NCI-H524 (cell line): ENCODE results near the gene BASP1.
A peak's percentile ranks its signal among the peaks of the same experiment; 100 is the strongest.
"Not testable (repeated sequence)": the region's sequence is repeated elsewhere in the genome, so short reads cannot be mapped to it uniquely, and the experiment has no call there.

ENCODE experiments used
- DNase-seq, 2 experiments: peaks; one replicate each; lab custom pipeline; 2025; lab: John Stamatoyannopoulos, UW

The BASP1 gene

DNA sequence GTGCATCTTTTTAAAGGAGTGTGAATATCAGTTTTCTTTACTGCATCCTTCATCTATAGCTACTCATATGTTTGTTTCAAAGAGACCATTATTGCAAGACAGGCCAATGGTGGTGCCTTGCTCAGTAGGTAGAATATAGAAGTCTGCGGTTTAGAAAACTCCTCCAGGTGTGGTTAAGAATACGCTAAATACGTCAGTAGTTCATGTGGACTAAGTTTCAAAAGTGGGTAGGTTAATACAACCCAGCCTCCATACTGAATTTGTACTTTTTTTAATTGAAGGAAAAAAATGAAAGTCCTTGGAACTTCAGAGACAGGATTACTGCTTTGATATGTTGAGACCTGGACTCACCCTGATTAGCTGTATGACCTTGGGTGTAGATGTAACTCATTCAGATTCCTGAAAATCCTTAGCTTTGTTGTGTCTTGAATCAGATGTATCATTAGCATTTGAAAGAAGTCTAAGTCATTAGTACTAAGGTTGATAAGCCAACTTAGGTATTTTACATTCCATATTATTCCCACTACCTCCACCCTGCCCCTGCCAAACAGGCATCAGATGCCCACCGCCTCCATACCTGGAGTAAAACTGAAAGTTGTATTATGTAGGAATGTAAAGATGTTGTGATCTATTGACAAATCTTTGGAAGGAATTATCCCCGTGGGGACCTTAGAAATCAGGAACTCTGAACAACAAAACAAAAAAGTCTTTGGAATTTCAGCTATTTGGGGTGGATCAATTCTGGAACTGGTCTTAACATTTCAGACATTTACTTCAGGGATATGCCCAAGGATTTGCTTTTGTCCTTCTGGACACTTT is 6.1 kb downstream of the BASP1 start:
- DNase-seq: no peak

DNA sequence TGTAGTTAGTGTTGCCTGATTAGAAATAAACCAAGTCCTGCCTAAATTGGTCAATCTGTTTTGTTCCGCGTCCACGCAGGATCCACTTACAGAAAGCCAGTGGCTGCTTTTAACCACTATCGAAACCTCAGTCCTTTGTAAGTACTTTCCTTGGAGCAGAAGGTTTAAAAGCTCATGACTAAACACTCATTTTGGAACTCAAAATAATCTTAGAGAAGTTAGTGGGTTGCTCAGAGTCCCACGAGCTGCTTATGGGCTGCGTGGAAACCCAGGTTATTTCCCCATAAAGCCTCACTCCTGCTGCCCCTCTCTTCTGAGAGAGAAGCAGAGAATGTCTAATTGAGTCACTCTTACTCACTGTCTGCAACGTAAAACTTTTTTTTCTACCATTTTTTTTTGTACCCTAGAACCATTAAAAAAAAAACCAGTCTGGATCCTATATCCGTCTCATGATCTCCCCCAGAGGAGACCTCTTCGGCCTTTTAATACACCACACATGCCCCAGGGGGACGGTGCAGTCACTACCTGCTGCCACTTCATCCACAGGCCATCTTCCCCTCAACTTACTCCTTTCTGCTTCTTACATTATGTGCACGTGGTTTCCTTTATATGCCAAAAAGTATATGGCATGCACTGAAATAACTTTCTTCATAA is 7.6 kb downstream of the BASP1 start:
- DNase-seq: no peak

DNA sequence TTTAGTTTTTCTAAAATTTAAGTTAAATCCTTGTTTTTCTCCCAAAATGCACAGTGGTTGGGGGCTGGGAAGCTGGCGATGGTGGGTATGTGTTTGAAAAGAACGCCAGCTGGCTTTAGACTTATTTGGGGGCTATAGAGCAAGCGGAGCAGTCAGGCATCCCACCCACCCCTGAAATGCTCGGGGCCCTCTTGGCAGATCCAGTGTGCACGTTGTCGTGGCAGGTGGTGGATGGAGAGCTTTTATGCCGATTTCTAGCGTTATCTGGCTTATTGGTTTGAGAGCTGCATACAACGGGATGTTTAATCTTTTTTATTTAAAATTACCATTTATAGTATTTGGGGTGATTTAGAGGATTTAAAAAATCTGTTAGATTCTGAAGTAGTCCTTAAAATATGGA is 8.1 kb downstream of the BASP1 start:
- DNase-seq: peak; percentile 22 to 63

DNA sequence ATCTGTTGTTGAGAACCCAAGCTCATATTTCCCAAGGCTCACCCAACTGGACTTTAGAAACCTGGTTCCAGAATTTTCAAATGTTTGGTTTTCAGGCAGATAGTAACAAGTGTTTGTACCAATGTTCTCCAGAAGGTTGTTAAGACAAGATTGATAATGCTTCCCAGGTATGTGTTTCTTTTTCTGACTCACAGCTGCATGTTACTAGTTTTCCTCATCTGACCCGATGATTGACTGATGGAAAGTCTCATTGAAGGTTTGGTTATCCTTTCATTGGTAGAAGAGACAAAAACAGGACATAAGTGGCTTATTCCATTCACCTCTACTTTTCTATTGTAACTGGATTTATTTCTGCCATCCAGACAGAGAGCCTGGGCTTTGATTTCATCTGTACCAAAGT is 10.4 kb downstream of the BASP1 start:
- no peak for DNase-seq

DNA sequence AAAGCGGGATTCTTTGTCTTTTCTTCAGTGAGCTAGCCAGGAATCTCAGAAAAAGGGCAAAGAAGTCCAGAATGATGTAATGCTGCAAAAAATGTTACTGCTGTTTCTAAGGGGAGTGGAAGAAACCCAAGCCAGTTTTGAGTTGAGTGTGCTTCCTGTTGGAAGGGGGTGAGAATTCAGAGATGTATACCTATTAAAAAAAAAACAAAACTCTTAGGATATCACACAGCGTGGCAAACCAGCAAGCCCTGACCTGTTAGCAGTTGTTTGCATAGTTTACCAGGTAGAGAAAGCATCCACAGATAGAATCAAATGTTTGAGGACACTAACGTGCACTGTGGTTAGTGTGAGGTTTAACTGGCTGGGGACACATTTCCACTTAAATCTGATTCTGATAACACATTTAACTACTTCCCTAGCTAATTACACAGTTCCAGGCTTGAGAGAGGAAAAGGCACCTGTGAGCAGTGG is 11.4 kb downstream of the BASP1 start:
- no peak for DNase-seq

DNA sequence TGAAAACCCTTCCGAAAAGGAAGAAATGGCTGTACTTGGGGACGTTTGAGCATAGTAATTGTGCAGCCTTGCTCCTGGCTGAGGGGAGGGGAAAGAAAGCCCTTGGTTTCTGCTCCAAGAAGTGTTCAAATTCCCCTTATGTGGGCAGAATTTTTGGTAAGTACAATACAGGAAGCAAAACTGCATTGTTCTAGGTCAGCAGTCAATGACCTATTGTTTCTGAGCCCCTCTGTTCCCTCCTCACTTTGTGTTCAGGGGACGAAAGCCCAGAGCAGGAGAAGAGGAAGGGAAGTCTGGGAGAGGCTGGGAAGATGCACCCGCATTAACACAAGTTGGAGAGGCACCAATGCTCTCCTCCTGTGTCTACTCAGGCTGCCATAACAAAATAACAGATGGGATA is 11.9 kb downstream of the BASP1 start:
- no peak for DNase-seq

DNA sequence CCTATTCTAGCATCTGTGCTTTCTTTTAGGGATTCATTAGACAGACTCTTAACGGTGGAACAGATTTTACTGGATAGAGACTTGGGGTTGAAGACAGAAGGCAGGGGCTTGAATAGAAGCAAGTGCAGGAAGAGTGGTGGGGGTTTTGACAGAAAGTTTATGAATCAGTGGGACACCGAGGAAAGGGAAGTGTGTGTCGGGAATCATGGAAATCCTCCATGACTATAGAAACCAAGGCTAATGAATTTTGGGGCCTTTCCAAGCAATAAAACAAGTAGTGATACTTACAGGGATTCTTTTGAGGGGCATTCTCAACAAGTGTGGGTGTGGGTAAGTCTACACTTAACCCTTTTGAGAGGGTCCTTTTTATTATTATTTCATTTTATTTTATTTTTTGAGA is 12.8 kb downstream of the BASP1 start:
- no peak for DNase-seq

DNA sequence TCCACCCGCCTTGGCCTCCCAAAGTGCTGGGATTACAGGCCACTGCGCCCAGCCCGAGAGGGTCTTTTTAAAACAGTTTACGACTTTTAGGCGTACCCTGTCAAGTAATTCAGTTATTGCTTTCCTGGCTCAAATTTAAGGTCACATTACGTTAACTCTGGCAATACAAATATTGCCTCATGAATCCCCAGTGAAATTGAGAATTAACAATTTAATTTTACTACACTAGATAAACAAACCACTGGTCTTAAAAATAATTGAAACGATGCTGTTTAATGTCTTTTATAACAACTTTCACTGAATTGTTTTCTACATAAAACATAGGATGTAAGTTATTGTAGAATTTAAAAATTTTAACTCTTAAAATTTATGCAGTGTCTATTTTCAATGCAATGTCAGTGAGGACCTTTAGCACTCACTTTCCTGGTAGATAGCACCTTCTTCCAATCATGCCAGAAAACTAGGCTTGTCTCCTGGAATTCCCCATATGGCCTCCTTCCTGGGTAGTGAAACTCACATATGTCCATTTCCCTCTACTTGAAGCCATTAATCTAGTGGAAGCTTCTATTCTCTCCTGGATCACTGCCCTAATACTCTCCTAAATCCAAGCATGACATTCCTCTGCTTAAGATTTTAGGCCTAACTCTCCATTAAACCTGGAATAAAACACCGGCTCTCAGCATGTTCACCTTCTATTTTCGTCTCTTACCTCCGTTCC is 13.5 kb downstream of the BASP1 start:
- DNase-seq: peak; percentile 37 to 68

DNA sequence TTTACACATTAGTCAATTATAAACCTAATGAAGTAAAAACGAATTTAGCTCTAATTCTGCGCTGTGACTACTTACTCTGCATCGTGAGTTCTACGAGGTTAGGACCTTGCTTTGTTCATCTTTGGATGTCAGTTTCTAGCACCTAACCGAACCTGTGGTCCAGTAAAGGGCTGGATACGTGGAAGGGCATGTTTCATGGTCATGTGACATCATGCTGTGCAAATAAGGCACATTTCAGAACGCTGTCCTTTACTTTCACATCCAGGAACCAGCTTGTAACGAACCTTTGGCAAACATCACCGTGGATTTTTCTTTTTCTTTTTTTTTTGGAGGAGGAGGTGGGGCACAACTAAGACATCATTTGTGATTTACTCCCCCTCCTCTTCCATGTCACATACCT is 15.0 kb downstream of the BASP1 start:
- DNase-seq: no peak

DNA sequence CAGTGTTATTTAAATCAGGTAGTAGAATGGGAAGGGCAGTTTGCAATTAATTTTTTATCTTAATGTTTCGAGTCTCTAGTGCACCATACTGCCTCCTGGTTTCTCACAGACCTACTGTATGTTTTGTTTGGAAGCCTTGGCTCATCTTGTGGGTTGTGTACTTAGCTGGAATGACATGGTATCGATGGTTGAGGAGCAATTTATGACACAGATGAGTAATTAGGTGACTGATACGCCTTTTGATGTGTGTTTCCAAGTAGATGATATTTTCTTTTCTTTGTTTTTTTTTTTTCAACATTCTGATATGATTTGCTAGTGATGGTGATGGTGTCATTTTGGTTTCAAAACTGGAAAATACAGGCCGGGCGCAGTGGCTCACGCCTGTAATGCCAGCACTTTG is 16.1 kb downstream of the BASP1 start:
- DNase-seq: no peak

DNA sequence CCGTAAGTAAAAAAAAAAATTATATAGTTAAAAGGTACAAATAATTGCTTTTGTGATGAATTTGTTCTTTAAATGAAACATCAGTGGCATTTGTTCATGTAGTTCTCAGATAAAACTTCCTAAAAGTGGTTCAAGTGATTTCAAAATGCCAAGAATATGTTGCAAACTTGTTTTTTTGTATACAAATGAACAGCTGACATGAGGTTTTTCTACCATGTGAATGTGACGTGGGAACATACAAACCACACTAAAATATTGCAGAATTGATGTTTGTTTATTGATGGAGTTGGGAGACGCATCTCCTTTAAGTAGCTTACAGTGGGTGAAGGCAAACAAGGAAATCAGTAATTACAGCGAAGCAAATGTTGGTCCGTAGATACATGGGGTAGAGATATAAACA is 16.9 kb downstream of the BASP1 start:
- no peak for DNase-seq

DNA sequence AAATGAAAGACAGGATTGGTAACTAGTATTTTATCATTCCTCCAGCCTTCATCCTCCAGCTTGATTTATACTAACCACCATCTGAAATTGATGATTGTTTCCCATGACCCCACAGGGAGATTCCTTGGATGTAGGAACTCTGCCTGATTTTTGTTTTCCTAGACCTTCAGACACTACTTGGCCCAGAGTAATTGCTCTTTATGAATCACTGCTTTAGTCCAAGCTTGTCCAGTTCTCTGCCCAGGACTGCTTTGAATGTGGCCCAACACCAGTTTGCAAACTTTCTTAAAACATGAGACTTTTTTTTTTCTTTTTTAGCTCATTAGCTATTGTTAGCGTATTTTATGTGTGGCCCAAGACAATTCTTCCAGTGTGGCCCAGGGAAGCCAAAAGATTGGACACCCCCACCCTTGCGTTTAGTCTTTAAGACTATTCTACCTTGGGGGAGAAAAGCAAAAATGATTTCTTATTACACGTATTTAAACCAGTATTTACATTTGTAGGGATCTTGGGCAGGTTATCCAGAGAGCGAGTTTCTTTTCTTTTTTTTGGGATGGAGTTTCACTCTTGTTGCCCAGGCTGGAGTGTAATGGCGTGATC is 18.4 kb downstream of the BASP1 start:
- no peak for DNase-seq

DNA sequence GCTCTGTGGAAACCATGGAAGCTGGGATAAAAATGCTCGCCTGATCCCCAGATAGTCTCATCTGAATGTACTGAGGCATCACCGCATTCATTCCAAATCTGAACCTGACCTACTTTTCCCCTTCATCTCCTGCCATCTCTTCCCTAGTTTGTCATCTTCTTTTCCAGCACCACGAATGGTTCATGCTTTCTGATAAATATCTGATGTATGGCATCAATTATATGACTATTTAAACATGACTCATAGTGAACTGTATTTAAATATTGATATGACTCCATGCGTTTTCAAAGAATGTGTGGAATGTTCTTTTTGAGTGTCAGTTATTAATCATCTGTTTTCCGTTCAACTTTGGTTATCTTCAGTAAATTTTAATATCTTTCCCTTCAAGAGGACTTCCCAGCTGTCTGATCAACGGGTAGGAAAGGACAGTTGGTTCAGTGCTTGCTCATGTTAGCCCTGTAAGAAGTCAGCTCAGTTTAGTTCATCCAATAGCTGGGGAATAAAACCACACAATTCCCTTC is 21.1 kb downstream of the BASP1 start:
- no peak for DNase-seq

DNA sequence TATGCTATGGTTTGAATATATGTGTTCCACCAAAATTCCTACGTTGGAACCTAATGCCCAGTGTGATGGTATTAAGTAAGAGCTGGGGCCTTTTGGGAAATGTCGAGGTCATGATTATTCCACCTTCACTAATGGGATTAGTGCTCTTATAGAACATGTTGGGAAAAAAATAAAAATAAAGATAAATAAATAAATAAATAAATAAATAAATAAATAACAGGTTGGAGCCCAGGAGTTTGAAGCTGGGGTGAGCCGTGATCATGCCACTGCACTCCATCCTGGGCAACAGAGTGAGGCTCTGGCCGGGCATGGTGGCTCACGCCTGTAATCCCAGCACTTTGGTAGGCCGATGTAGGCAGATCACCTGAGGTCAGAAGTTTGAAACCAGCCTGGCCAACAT is 22.5 kb downstream of the BASP1 start:
- no peak for DNase-seq

DNA sequence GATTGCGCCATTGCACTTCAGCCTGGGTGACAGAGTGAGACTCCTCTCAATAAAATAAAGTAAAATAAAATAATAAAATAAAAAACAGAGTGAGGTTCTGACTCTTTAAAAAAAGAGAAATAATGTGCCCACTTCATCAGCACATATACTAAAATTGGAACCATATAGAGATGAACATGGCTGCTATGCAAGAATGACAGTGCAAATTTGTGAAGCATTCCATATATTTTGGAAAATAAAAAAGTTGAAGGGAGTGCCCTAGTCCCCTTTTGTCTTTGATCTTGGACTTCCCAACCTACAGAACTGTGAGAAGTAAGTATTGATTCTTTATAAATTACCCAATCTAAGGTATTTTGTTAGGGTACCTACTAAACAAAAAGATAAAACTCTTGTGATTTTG is 23.1 kb downstream of the BASP1 start:
- DNase-seq: no peak

DNA sequence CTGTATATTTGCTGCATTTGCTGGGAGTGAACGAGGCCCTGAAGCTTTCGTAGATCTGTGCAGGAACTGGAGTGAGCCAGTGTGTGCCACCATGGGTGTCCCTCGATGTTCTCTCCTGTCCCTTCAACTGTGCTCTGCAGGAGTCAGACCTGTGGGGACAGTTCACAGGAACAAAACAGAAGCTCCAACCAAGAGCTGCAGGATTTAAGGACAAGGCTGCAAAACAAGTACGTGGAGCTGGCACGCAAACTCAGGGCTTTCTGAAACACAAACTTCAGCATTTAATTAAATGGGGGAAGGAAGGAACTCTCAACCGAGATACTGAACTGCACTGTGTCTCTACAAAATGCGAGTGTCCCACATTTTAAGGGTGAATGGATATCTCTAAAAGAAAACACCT is 24.2 kb downstream of the BASP1 start:
- no peak for DNase-seq

DNA sequence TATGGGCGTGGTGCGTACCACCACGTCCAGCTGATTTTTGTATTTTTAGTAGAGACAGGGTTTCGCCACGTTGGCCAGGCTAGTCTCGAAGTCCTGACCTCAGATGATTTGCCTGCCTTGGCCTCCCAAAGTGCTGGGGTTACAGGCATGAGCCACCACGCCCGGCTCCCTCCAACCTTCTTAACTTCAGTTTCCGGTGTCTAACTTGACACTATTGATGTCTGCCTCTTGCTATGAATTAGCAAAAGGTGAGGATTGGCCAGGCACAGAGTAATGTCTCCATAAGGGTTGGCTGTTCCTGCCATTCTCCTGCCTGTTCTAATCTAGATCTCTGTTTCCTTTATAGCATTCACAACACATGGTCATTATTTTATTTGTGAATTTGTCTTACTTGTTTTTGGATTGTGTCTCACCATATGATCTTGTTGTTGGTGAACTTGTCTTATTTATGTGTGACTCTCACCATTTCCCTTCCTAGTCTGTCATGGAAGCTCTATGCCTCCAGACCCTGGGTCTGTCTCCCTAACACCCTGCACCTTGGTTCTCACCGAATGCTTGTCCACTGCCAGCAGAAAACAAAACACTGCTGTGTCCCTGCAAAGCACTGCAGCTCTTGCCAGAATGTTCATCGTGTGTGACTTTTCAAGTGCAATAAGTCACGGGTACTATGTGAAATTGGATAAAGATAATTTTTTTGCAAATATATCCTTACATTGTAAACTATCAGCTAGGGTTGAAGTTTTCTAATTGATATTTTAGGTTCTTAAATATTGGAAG is 26.0 kb downstream of the BASP1 start:
- no peak for DNase-seq

DNA sequence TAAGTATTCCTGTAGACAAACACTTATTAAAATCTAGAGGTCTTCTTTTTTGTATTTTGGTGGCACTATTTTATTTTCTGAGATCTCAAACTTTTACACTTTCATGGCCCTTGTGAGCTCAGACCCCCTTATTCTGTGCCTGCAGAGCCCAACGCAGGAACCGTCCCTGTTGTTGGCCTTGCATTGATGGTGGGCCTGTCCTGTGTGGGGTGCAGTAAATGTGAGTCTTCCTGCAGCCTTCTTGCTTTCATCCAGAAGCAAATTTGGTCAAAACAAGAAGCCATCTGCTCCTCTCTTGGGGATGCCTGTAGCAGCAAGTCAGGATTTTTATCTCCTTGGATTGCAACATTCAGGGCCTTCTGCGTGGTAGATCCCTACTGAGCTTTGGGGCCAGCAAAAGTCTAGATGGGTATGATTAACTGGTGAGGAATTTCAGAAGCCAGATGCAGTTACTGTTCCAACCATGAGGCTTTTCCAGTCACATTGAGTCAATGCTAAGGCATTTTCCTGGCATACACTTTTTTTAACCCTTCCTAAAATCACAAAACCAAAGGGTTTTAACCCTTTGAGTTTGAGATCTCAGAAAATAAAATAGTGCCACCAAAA is 31.7 kb downstream of the BASP1 start:
- DNase-seq: no peak

DNA sequence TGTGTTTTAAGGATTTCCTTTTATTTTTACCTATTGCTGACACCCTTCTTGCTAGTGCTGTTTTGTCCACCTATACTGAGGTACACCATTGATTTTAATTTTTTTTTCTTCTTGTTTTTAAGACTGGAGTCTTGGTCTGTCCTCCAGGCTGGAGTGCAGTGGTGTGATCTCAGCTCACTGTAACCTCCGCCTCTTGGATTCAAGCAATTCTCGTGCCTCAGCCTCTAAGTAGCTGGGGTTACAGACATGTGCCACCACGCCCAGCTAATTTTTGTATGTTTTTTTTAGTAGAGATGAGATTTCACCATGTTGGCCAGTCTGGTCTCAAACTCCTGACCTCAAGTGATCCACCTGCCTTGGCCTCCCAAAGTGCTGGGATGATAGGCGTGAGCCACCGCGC is 32.4 kb downstream of the BASP1 start:
- not testable (repeated sequence) for DNase-seq

DNA sequence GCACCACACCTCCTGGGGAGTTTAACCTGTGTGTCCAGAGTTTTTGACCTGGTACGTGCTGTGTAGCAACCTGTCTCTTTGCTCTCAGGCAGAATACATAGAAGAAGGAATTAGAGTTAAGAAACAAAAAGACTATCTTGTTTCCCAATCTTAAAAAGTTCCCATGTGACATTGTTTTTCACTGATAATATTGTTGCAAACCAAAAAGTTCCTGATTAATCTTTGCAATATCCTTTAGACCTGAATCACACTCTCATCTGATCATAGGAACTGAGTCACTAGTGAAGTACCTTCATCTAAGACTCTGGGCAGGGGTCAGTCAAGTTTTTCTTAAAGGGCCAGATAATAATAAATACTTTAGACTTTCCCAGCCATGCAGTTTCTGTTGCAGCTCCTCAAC is 35.1 kb downstream of the BASP1 start:
- no peak for DNase-seq

DNA sequence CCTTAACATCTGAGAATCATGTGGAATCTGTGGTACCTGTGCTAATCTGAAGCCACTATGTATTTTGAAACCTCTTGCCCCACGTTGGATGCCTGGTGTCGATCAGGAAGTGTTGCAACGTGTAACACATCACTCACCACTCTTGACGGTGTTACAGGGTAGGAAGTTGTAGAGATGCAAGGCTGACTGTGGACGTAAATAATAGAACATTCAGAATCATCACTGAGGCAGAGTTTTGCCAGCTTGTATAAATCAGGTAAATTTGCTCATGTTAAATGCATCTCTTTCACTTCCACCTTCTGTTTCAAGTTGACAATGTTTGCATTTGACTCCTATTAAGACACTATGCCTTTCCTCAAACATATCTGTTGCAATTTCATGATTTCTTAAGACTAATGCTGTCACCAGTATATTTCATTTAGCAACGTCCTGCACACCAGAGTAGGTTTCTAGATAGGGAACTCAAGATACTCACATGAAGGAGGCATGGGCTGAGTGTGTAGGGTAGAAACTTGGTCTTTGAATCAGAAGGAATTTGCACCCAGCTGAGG is 38.1 kb downstream of the BASP1 start:
- no peak for DNase-seq
